Nephron progenitor cell (in vitro differentiated cells): ENCODE measurements around the gene FTL.
"Not testable (repeated sequence)": the region's sequence is repeated elsewhere in the genome, so short reads cannot be mapped to it uniquely, and the experiment has no call there.

Experiments
- DNase-seq: peaks from one replicate; pipeline ENCODE4 v3.0.0; 2021
- H3K27ac Mint-ChIP-seq: 2 replicates; pipeline ENCODE4 v1.8.0; 2021; ENCODE audit warnings: mild to moderate bottlenecking, moderate library complexity, mixed read lengths
- H3K27me3 Mint-ChIP-seq: 2 replicates; pipeline ENCODE4 v1.8.0; 2021; ENCODE audit warnings: mild to moderate bottlenecking, low read depth, mixed read lengths; ENCODE audit not compliant: poor library complexity
- H3K36me3 Mint-ChIP-seq: 2 replicates; pipeline ENCODE4 v1.8.0; 2021; ENCODE audit warnings: low read depth, mixed read lengths
- H3K4me1 Mint-ChIP-seq: 2 replicates; pipeline ENCODE4 v1.8.0; 2021; ENCODE audit warnings: mixed read lengths
- H3K4me3 Mint-ChIP-seq: 2 replicates; pipeline ENCODE4 v1.8.0; 2021; ENCODE audit warnings: mild to moderate bottlenecking, moderate library complexity, mixed read lengths
- H3K9me3 Mint-ChIP-seq: 2 replicates; pipeline ENCODE4 v1.8.0; 2021; ENCODE audit warnings: mild to moderate bottlenecking, moderate library complexity, mixed read lengths
- TF ChIP-seq, protein P1 (sequence below): fragments of 200-600 bp; sonication (generic); IDR thresholded peaks from 2 replicates; pipeline ENCODE4 v1.5.0; 2021; ENCODE audit warnings: antibody characterized with exemption

FTL gene

DNA sequence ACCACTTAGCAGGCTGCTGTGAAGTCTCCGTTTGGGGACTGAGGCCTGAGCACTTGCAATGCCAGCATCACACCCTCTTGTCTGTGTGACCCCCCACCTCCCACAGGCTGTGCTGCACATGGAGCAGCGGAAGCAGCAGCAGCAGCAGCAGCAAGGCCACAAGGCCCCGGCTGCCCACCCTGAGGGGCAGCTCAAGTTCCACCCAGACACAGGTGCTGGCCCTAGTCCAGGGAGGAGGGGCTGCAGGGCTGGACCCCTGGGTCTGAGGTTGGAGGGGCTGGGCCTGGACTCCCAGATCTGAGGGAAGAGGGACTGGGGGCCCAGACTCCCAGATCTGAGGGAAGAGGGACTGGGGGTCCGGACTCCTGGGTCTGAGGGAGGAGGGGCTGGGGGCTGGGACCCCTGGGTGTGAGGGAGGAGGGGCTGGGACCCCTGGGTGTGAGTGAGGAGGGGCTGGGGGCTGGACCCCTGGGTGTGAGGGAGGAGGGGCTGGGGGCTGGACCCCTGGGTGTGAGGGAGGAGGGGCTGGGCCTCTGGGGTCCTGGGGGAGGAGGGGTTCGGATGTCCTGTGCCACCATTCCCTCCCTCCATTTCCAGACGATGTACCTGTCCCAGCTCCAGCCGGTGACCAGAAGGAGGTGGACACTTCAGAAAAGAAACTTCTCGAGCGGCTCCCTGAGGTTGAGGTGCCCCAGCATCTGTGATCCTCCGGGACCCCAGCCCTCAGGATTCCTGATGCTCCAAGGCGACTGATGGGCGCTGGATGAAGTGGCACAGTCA, 43.2 kb upstream of the FTL start:
- Mint-ChIP-seq H3K36me3 (peaks cover 20% of the 10 kb centered on the region), H3K4me1 (peaks cover 10% of the 10 kb centered on the region), H3K9me3 (no peaks in the 10 kb centered on the region), H3K27ac (no peak overlapping the region), H3K27me3 (no peaks in the 10 kb centered on the region), H3K4me3 (no peak overlapping the region)
- TF ChIP-seq, protein P1, sequence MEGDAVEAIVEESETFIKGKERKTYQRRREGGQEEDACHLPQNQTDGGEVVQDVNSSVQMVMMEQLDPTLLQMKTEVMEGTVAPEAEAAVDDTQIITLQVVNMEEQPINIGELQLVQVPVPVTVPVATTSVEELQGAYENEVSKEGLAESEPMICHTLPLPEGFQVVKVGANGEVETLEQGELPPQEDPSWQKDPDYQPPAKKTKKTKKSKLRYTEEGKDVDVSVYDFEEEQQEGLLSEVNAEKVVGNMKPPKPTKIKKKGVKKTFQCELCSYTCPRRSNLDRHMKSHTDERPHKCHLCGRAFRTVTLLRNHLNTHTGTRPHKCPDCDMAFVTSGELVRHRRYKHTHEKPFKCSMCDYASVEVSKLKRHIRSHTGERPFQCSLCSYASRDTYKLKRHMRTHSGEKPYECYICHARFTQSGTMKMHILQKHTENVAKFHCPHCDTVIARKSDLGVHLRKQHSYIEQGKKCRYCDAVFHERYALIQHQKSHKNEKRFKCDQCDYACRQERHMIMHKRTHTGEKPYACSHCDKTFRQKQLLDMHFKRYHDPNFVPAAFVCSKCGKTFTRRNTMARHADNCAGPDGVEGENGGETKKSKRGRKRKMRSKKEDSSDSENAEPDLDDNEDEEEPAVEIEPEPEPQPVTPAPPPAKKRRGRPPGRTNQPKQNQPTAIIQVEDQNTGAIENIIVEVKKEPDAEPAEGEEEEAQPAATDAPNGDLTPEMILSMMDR = no peak
- no peak for DNase-seq

DNA sequence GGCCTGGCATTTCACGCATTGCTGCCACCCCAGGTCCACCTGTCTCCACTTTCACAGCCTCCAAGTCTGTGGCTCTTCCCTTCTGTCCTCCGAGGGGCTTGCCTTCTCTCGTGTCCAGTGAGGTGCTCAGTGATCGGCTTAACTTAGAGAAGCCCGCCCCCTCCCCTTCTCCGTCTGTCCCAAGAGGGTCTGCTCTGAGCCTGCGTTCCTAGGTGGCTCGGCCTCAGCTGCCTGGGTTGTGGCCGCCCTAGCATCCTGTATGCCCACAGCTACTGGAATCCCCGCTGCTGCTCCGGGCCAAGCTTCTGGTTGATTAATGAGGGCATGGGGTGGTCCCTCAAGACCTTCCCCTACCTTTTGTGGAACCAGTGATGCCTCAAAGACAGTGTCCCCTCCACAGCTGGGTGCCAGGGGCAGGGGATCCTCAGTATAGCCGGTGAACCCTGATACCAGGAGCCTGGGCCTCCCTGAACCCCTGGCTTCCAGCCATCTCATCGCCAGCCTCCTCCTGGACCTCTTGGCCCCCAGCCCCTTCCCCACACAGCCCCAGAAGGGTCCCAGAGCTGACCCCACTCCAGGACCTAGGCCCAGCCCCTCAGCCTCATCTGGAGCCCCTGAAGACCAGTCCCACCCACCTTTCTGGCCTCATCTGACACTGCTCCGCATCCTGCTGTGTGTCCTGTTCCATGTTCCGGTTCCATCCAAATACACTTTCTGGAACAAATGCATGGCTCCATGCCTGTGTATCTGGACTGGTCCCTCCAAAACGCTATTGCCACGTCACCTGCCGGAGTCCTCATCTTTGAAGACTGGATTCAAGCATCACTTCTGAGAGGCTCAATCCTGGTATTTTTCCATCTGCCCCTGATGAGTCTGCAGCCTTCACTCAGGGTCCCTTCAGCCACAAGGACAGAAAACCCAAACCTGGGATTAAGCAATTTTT, 42.3 kb upstream of the FTL start:
- no peak overlapping the region for H3K4me3 Mint-ChIP-seq
- no peaks in the 10 kb centered on the region for H3K9me3 Mint-ChIP-seq
- H3K4me1 Mint-ChIP-seq = peaks cover 8% of the 10 kb centered on the region
- H3K27ac Mint-ChIP-seq = peak overlapping the region; percentile 85
- H3K36me3 Mint-ChIP-seq = peaks cover 17% of the 10 kb centered on the region
- DNase-seq = no peak
- H3K27me3 Mint-ChIP-seq = no peaks in the 10 kb centered on the region
- TF ChIP-seq, protein P1 = no peak

DNA sequence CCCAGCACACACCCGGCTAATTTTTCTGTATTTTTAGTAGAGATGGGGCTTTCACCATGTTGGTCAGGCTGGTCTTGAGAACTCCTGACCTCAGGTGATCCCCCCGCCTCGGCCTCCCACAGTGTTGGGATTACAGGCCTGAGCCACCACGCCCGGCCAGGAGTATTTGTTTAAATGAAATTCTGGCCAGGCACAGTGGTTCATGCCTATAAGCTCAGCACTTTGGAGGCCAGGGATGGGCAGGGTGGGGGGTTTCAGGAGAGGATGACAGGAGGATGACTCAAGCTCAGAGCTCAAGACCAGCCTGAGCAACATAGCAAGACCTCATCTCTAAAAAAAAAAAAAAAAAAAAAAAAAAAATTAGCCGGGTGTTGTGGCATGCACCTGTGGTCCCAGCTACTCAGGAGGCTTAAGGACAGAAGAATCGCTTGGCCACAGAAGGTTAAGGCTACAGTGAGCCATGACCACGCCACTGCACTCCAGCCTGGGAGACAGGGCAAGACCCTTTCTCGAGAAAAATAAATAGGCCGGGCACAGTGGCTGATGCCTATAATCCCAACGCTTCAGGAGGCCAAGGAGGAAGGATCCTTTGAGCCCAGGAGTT, 39.8 kb upstream of the FTL start:
- H3K27ac Mint-ChIP-seq = no peak overlapping the region

DNA sequence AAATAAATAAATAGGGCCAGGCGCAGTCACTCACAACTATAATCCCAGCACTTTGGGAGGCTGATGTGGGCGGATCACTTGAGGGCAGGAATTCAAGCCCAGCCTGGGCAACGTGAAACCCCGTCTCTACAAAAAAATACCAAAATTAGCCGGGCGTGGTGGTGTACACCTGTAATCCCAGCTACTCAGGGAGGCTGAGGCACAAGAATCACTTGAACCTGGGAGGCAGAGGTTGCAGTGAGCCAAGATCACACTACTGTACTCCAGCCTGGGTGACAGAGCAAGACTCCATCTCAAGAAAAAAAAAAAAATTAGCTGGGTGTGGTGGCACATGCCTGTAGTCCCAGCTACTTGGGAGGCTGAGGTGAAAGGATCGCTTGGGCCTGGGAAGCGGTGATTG, 39.2 kb upstream of the FTL start:
- H3K36me3 Mint-ChIP-seq, H3K27me3 Mint-ChIP-seq, H3K4me1 Mint-ChIP-seq, H3K27ac Mint-ChIP-seq, DNase-seq, H3K9me3 Mint-ChIP-seq, H3K4me3 Mint-ChIP-seq: not testable (repeated sequence)

More for the DNA sequence above, 39.8 kb upstream of the FTL start:
- TF ChIP-seq, protein P1 = no peak
- H3K4me1 Mint-ChIP-seq = no peaks in the 10 kb centered on the region
- no peak for DNase-seq
- H3K36me3 Mint-ChIP-seq = peaks cover 4% of the 10 kb centered on the region
- H3K27me3 Mint-ChIP-seq = no peaks in the 10 kb centered on the region
- no peaks in the 10 kb centered on the region for H3K9me3 Mint-ChIP-seq
- no peak overlapping the region for H3K4me3 Mint-ChIP-seq

DNA sequence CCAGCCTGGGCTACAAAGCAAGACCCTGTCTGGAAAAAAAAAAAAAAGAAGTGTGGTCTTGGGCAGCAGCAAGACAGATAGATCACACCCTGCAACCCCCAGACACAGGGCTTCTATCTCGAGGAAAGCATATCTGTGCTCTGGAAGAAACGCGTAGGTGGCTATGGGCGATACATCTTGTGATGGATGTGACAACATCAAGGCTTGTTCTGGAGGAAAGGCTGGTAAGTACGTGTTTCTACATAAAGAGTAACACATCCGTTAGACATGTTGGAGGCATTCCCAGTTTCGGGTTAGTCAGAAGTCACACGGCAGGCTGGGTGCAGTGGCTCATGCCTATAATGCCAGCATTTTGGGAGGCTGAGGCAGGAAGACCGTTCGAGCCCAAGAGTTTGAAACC, 38.2 kb upstream of the FTL start:
- no peak for DNase-seq
- H3K27ac Mint-ChIP-seq = peak overlapping the region; percentile 77
- peaks cover 4% of the 10 kb centered on the region for H3K36me3 Mint-ChIP-seq

DNA sequence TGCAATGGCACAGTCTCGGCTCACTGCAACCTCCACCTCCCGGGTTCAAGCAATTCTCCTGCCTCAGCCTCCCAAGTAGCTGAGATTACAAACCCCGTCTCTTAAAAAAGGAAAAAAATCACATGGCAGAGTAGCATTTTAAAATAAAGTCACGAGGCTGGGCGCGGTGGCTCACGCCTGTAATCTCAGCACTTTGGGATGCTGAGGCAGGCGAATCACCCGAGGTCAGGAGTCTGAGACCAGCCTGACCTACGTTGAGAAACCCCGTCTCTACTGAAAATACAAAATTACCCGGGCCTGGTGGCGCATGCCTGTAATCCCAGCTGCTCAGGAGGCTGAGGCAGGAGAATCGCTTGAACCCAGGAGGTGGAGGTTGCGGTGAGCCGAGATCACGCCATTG, 37.4 kb upstream of the FTL start:
- H3K4me1 Mint-ChIP-seq, H3K27ac Mint-ChIP-seq, H3K4me3 Mint-ChIP-seq, H3K36me3 Mint-ChIP-seq, DNase-seq, H3K9me3 Mint-ChIP-seq: not testable (repeated sequence)
- peaks cover 17% of the 10 kb centered on the region for H3K27me3 Mint-ChIP-seq

More for the DNA sequence above, 38.2 kb upstream of the FTL start:
- H3K4me3 Mint-ChIP-seq = no peak overlapping the region
- H3K27me3 Mint-ChIP-seq = peaks cover 9% of the 10 kb centered on the region
- no peaks in the 10 kb centered on the region for H3K9me3 Mint-ChIP-seq
- TF ChIP-seq, protein P1 = no peak
- no peaks in the 10 kb centered on the region for H3K4me1 Mint-ChIP-seq
